Mesenteric fat pad (tissue), 1 donor: ENCODE data around the gene ZCRB1. TPM values are rescaled to one million over a fixed set of nuclear protein-coding genes. Genes with fewer than 3 reads are reported as not detected.
"Not testable (repeated sequence)": the region's sequence is repeated elsewhere in the genome, so short reads cannot be mapped to it uniquely, and the experiment has no call there.

Source experiments
- DNase-seq: peaks from one replicate; pipeline ENCODE4 v3.0.0-alpha.2; 2020; ENCODE audit warnings: low spot score
- long read RNA-seq: library from polyadenylated mRNA; unstranded; transcript quantifications from one replicate; pipeline ENCODE4 v2.0.0, GENCODE V29; 2020
- total RNA-seq: library from RNA; stranded (reverse); fragmentation: NEBNext Ultra II Directional; extraction: Animal tissue kit (Norgen Biotek cat#: 25700); gene quantifications from one replicate; pipeline ENCODE4 v1.2.1, GENCODE V29; 2021
- donor health status: DM: yes; HTN: yes; CAD: no.

ZCRB1 gene
- total RNA-seq = 43.5 TPM
- long read RNA-seq, transcript ZCRB1-201 (8 exons, 1,827 nt) = major isoform, 13 of 26 reads
- long read RNA-seq, partial matches to known transcripts = 11 of 26 reads
- long read RNA-seq, other reads (novel, unspliced or antisense) = 2 of 26 reads

DNA sequence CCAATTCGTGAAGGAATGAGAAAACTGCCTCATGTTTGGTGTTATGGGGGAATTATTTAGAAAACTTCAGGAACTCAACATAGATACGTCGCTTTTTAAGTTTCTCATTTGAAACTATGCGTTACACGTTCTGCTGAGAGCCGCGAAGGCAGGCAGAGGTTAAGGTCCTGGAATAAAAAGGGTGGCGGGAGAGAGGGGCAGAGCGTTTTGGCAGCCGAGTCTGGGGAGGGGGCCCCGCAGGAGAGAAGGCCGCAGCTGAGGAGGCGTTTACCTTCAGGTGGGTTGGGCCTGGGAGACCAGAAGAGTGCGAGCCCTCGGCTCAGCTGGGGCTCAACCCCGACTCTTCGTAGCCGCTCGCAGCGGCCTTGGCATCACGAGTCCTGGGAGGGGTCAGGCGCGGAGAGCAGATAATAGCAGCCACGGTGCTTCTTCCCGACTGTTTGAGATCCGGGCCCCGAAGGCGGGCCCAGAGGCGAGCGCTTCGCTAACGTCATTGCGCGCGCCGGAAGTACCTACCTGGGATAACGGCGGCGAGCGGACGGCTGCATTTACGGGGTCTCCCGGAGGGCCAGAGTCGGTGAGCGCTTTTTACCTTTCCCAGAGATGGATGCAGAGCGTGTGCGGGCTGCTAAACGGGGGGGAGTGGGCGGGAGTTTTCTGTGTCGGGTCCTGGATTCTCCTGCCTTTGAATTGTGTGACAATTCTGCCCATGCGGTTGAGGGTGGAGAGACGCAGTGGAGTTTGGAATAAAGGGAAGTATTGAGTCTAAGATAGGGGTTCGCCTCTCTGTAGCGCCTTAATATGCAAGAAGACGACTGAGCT lies at the start of gene ZCRB1, which contains the start of gene PPHLN1:
Gene ZCRB1 (minus strand): TSS at position 442 of the 822 bp plus-strand sequence. CDS start 1,992 bp downstream, outside the sequence.
Gene PPHLN1 (plus strand): TSS at position 515 of the 822 bp plus-strand sequence. CDS start 9,736 bp downstream, outside the sequence.
- peak; percentile 92 for DNase-seq

GRCh38 chr12:42373669-42374068 lies 47.8 kb upstream of the ZCRB1 start:
- DNase-seq = no peak

DNA sequence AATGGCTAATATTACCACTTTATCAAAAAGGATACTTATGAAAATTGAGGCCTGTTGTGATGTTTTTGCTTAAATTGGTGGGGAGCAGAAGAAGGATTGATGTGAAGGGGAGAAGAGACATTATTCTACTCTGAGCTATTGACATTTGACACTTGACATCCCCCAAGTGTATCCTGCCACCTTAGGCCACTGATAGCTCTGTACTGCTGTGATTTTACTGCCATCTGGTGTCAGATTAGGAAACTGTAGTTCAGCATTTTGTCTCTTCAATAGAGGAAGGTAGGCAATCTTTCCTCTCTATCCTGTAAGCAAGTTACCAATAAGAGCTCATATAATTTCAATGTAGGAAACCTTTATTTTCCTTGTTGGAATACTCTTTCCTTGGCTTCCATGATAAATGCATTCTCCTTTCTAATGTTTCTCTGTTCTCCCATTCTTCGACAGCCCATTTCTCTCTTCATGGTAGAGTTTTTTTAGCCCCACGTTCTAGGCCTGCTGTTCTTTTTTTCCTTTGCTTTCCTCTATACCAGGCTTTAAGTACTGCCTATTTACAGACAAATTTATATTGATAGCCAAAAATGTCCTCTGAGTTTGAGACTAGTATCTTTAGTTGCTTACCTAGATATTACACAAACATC lies 46.4 kb upstream of the ZCRB1 start:
- DNase-seq = no peak

GRCh38 chr12:42370013-42370412 lies 44.1 kb upstream of the ZCRB1 start:
- DNase-seq = no peak

DNA sequence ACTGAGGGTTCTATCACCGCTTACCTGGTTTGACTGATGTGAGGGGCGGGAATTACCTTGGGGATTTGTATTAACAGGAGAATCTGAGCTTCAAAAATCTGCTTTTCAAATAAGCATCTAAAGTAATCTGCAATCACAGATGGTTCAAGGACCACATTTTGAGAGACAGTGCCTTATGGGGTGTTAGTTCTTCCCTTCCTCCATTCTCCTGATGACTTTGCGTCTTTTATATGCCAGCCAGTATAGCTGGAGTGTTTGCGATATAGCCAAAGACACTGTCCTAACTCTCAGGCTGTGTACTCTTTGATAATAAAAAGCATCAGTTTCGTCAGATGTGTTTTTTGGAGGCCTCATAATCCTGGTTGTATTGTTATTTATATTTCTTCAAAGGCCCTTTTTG lies 39.6 kb upstream of the ZCRB1 start:
- no peak for DNase-seq

GRCh38 chr12:42364692-42365091 lies 38.8 kb upstream of the ZCRB1 start:
- no peak for DNase-seq

- no peak for DNase-seq
Measured at GRCh38 chr12:42362647-42363260, 36.9 kb upstream of the ZCRB1 start.

- DNase-seq = no peak
Measured at GRCh38 chr12:42361909-42362646, 36.2 kb upstream of the ZCRB1 start.

- no peak for DNase-seq
Measured at GRCh38 chr12:42360747-42361403, 35.0 kb upstream of the ZCRB1 start.

DNA sequence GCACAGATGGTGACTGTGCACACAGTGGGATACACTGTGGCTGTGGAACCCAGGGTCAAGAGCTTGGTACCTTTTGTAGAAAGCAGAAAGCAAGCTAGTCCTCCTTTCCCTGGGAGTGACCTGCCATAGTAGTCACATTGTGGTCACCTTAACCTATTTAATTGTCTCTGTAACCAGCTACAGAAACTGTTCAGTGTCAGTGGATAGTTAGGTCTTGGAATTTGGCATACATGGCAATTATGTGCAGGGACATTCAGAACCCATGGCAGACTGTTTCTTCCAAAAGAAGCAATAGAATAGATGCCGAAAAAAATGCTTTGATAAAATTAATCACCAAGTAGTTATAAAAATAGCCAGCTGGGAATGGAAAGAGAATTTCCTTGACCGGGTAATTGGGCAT lies 30.4 kb upstream of the ZCRB1 start:
- no peak for DNase-seq

- not testable (repeated sequence) for DNase-seq
Measured at GRCh38 chr12:42350021-42350407, 24.1 kb upstream of the ZCRB1 start.

DNA sequence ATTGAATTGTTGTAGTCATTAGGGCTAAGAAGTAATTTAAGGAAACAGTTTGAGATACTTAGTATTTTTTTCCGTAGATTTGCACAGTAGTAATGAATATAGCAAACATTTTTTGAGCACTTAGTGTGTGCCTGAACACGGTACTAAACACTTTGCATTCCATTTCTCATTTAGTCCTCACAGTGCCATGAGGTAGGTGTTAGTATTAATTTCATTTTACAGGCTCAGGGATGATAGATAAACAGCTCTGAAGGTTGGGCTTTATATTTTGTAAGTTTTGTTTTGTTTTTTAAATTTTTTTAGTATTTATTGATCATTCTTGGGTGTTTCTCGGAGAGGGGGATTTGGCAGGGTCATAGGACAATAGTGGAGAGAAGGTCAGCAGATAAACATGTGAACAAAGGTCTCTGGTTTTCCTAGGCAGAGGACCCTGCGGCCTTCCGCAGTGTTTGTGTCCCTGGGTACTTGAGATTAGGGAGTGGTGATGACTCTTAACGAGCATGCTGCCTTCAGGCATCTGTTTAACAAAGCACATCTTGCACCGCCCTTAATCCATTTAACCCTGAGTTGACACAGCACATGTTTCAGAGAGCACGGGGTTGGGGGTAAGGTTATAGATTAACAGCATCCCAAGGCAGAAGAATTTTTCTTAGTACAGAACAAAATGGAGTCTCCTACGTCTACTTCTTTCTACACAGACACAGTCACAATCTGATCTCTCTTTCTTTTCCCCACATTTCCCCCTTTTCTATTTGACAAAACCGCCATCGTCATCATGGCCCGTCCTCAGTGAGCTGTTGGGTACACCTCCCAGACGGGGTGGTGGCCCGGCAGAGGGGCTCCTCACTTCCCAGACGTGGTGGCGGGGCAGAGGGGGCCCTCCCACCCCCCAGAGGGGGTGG lies 23.5 kb upstream of the ZCRB1 start:
- DNase-seq = not testable (repeated sequence)

DNA sequence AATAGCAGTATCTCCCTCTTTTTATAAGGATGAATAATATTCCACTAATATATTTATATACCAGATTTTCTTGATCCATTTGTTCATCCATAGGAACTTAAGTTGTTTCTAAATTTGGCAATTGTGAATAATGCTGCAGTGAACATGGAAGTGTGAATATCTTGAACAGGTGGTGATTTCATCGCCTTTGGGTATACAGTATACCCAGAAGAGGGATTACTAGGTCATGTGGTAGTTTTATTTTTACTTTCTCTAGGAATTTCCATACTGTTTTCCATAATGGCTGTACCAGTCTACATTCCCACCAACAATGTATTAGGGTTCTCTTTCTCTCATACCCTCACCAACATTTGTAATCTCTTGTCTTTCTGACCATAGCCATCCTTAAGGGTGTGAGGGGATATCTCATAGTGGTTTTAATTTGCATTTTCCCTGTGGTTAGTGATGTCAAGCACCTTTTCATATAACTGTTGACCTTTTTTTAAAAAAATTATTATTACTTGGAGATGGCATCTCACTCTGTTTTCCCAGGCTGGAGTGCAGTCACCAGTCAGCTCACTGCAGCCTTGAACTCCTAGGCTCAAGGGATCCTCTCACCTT lies 20.6 kb upstream of the ZCRB1 start:
- no peak for DNase-seq

GRCh38 chr12:42343721-42344120 lies 17.8 kb upstream of the ZCRB1 start:
- no peak for DNase-seq

GRCh38 chr12:42342028-42342427 lies 16.1 kb upstream of the ZCRB1 start:
- no peak for DNase-seq

DNA sequence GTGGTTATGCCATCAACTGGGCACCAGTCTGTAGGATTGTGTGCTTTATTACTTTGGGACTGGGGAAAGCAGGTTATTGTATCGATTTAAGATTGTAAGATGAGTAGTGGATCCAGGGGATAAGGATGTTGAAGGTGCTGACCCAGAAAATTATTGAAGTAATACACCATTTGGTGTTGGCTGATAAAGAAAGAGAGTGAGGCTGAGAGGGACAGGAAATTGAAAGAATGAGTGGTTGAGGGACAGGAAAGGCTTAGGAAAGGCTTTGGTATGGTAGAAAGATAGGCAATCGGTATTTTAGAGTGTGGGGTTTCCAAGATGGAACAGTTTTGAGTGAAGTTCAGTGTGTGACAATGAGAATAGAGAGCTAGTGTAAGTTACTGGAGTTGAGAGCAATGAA lies 12.4 kb upstream of the ZCRB1 start:
- no peak for DNase-seq

DNA sequence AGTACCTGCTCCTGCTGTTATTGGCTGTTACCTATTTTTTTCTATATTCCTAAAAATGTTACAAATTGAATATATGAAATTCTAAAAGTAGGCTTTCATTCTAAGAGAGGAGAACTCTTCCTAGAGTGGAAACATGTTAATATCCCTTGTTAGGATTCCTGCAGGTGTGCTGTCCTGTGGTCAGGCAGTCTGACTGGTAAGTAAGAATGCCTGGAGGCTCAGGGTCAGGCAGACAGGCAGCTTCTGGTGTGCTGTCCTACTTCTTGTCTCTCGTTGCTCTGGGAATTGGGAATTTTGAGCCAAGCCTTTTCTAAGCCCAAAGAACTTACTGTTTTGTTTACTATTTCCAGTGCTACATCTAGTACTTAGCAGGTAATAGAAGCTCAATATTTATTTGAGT lies 10.4 kb upstream of the ZCRB1 start:
- no peak for DNase-seq

DNA sequence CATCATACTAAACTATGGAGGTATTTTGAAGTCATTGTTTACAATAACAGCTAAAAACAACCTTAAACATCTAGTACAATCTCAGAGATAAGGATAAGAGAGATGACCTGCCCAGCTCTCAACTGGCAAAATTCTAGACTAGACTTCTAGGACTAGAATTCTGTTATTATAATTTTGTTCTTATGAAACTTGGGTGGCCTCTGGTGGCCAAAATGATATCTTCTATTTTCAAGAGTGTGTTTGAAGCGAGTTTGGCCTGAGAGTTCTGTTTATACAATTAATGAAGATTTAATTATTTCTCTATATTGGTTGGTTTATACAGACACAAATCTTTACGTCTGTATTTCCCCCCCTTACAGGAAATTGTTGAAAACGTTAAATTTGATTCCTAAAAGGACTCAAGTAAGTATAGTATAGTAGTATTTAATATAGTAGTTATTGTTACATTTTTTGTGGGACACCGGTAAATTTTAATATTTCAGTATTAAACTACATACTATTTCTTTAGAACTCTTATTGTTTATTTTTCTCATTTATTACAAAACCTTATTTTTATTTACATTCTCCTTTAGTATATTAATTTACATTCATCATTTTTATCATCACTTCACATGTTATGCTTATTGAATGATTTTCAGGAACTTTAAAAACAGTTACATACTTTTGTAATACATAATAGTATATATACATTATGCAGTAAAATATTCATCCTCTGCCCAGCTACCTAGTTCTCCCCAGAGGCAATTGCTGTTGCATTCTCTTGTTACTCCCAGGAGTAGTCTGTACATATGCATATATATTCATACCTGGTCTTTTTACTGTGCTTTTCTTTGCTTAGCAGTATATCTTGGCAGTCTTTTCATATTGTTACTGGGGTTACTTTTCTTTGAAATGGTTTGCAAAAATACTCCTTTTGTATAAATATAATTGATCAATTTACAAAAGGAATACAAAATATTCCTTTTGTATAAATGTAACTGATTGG lies 6.7 kb upstream of the ZCRB1 start:
- no peak for DNase-seq
